RWPE2 (cell line): ENCODE measurements around the gene RAE1.

Experiments
- ATAC-seq: fragments of 200-7000 bp; cut with Tn5 transposase; 3 replicates; pipeline ENCODE4 v1.9.1; 2021; ENCODE audit warnings: low read depth
- DNase-seq: peaks from one replicate; pipeline ENCODE4 v3.0.0-alpha.2; 2020; ENCODE audit warnings: low spot score
- H3K27ac ChIP-seq: fragments of 450-650 bp; 2 replicates; pipeline ENCODE4 v1.5.1; 2017; ENCODE audit warnings: mild to moderate bottlenecking; ENCODE audit not compliant: poor library complexity, severe bottlenecking
- H3K27me3 ChIP-seq: fragments of 250-450 bp; sonication (Bioruptor Pico); 2 replicates; pipeline ENCODE4 v1.5.1; 2021; ENCODE audit warnings: mild to moderate bottlenecking, moderate library complexity; ENCODE audit not compliant: insufficient read depth, poor library complexity, severe bottlenecking
- H3K36me3 ChIP-seq: fragments of 250-450 bp; sonication (Bioruptor Pico); 2 replicates; pipeline ENCODE4 v1.5.1; 2020; ENCODE audit warnings: low read depth, mild to moderate bottlenecking, moderate library complexity
- H3K4me1 ChIP-seq: fragments of 250-450 bp; sonication (Bioruptor Pico); 2 replicates; pipeline ENCODE4 v1.5.1; 2021; ENCODE audit warnings: mild to moderate bottlenecking, moderate library complexity; ENCODE audit not compliant: insufficient read depth, poor library complexity, severe bottlenecking
- H3K4me3 ChIP-seq: fragments of 250-450 bp; sonication (Bioruptor Pico); 2 replicates; pipeline ENCODE4 v1.5.1; 2021; ENCODE audit warnings: mild to moderate bottlenecking, moderate library complexity; ENCODE audit not compliant: severe bottlenecking
- H3K9me3 ChIP-seq: fragments of 250-450 bp; sonication (Bioruptor Pico); 2 replicates; pipeline ENCODE4 v1.5.1; 2021; ENCODE audit warnings: mild to moderate bottlenecking, moderate library complexity; ENCODE audit not compliant: severe bottlenecking
- CTCF ChIP-seq: fragments of 450-650 bp; IDR thresholded peaks from one replicate; pipeline ENCODE4 v1.5.1; 2017; ENCODE audit warnings: mild to moderate bottlenecking, moderate library complexity; ENCODE audit not compliant: poor library complexity, severe bottlenecking

Gene RAE1

GRCh38 chr20:57385940-57386339, 34.9 kb downstream of the RAE1 start:
- Histone ChIP-seq H3K27ac (no peak overlapping the region), H3K4me3 (no peak overlapping the region)
- no peak for ATAC-seq

GRCh38 chr20:57386762-57387161, 35.7 kb downstream of the RAE1 start:
- TF ChIP-seq CTCF = no peak
- Histone ChIP-seq H3K4me3 (no peak overlapping the region), H3K9me3 (no peaks in the 10 kb centered on the region), H3K36me3 (no peaks in the 10 kb centered on the region; the same call in 1 of the 2 replicates), H3K4me1 (peaks cover 11% of the 10 kb centered on the region), H3K27me3 (no peaks in the 10 kb centered on the region), H3K27ac (no peak overlapping the region)
- ATAC-seq = no peak
- peak; percentile 69 for DNase-seq

More at GRCh38 chr20:57385940-57386339, 34.9 kb downstream of the RAE1 start:
- TF ChIP-seq CTCF = no peak
- Histone ChIP-seq H3K27me3 (no peaks in the 10 kb centered on the region), H3K4me1 (peaks cover 11% of the 10 kb centered on the region), H3K9me3 (no peaks in the 10 kb centered on the region), H3K36me3 (no peaks in the 10 kb centered on the region; the same call in 1 of the 2 replicates)
- peak; percentile 77 for DNase-seq

GRCh38 chr20:57387463-57387862, 36.4 kb downstream of the RAE1 start:
- no peak overlapping the region for H3K27ac ChIP-seq
- ATAC-seq (no peak), DNase-seq (peak; percentile 76)
- no peaks in the 10 kb centered on the region for H3K9me3 ChIP-seq
- no peak overlapping the region for H3K4me3 ChIP-seq
- no peaks in the 10 kb centered on the region; the same call in 1 of the 2 replicates for H3K36me3 ChIP-seq
- TF ChIP-seq CTCF = no peak
- H3K27me3 ChIP-seq = no peaks in the 10 kb centered on the region
- H3K4me1 ChIP-seq = peaks cover 11% of the 10 kb centered on the region

GRCh38 chr20:57387945-57388371, 36.9 kb downstream of the RAE1 start:
- no peaks in the 10 kb centered on the region for H3K9me3 ChIP-seq
- H3K27me3 ChIP-seq = no peaks in the 10 kb centered on the region
- ATAC-seq (no peak), DNase-seq (peak; percentile 70)
- no peak overlapping the region for H3K27ac ChIP-seq
- peaks cover 11% of the 10 kb centered on the region for H3K4me1 ChIP-seq
- no peak overlapping the region for H3K4me3 ChIP-seq
- no peak for TF ChIP-seq CTCF
- no peaks in the 10 kb centered on the region for H3K36me3 ChIP-seq

GRCh38 chr20:57388953-57389694, 38.1 kb downstream of the RAE1 start:
- Histone ChIP-seq H3K27ac (peak overlapping the region; percentile 1), H3K27me3 (no peaks in the 10 kb centered on the region), H3K4me1 (peaks cover 11% of the 10 kb centered on the region), H3K9me3 (no peaks in the 10 kb centered on the region), H3K36me3 (no peaks in the 10 kb centered on the region), H3K4me3 (peak overlapping the region; percentile 27)
- ATAC-seq = peak; percentile 85
- peak; percentile 92 for DNase-seq
- peak; percentile 67 for TF ChIP-seq CTCF
